Activated CD4-positive, CD25-positive, alpha-beta regulatory T cell (primary cell): ENCODE measurements around the gene CAMK1G.

Experiments
- DNase-seq, 4 experiments: peaks; one replicate each; lab custom pipeline; 2025; lab: John Stamatoyannopoulos, UW

CAMK1G gene

DNA sequence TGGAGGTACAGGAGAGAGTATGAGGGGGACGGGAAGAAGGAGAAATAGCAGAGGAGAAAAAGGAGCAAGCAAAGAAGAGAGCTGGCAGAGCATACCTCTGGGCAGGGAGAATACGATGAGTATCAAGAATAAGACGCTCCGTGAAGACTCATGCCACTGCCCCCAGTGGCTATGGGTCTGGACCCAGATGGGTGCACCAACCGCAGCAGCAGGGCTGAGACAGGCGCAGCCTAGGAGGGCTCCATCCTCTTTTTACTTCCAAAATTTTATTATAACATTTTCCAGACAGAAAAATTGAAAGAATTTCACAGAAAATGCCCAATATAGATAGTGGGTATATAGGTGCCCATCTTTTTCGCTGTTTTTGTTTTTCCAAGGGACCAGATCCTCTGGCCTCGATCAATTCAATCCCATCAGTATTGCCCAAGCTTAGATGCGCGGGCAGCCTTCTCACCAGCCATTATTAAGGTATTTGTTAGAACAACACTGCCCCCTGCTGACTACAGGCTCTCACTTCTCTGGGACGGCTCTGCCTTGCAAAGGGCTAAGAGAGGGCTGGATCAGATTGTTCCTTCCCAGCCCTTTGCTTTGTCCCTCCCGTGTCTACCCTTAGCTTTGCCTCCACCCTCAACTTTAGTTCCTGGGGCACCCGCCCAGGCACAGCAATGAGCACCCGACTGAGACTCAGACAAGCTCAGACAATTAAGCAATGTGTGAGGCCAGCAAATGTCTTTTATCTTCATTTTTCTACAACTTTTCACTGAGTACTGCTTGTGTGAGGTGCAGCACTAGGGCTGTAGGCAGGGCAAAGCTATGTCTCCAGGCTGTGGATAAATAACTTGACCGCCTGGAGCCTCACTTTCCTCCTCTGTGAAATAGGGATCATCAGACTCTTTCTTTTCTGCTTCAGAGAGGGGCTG, 17.5 kb upstream of the CAMK1G start:
- DNase-seq, result peak; percentile 21 to 51 (median 31)

GRCh38 chr1:209567698-209568175, 15.8 kb upstream of the CAMK1G start:
- DNase-seq, result no peak

GRCh38 chr1:209569455-209570207, 13.9 kb upstream of the CAMK1G start:
- DNase-seq, result peak; percentile 22 to 58 (median 40)

DNA sequence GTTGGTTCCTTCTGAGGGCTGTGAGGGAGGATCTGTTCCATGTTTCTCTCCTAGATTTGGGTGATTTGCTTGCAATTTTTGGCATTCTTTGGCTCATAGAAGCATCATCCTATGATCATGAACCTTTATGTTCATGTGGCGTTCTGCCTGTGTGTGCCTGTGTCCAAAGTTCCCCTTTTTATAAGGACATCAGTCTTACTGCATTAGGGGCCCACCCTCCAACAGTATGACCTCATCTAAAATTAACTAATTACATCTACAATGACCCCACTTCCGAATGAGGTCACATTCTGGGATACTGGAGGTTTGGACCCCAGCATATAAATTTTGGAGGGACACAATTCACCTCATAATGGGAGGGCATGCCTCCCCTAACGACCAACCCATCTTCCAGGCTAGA, 12.8 kb upstream of the CAMK1G start:
- no peak for DNase-seq

DNA sequence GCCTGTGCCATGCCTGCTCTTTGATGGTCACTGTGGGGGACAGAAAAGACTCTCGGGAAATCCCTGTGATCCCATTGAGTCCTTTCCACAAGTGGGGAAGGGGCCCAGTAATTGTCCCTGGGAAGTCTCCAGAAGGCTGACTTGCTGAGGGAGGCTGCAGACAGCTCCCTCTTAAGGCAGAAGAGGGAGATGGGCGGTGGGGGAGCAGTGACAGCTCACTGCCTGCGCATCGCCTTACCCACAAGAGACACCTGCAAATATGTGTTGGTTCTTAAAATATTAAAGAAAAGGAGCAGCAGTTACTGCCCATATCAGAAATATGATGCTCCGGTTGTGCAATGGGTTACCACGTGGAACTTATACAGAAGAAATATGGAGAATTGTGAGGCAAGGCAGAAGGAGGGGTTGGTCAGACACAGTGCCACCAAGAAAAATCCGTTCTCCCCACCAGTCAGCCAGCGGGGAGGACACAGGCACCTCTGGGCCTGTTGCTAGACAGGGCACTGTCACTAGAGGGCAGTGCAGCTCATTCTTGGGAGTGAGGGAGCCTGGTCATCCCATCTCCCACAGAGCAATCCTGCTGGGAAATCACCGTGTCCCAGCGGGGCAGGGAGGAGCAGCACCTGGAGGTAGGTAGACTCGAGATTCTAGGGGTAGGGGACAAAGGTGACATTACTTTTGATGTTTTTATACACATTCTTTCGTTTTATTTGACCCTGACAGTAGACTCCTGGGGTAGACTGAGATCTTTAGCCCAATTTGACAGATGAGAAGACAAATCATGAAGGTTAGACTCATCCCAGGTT, 6.9 kb upstream of the CAMK1G start:
- DNase-seq, result peak; percentile 6 to 58 (median 33)

GRCh38 chr1:209577346-209577745, 6.2 kb upstream of the CAMK1G start:
- no peak for DNase-seq

GRCh38 chr1:209580577-209580976, 2.9 kb upstream of the CAMK1G start:
- DNase-seq, result no peak

GRCh38 chr1:209584231-209584672, 738 bp downstream of the CAMK1G start:
- DNase-seq, result no peak

- no peak for DNase-seq
These were observed 1.7 kb downstream of the CAMK1G start for GRCh38 chr1:209585197-209585596.

- no peak for DNase-seq
These were observed 2.2 kb downstream of the CAMK1G start for GRCh38 chr1:209585672-209586071.

GRCh38 chr1:209586221-209586740, 2.8 kb downstream of the CAMK1G start:
- no peak for DNase-seq

GRCh38 chr1:209587789-209588188, 4.3 kb downstream of the CAMK1G start:
- DNase-seq, result no peak

- DNase-seq, result no peak
These were observed 5.9 kb downstream of the CAMK1G start for GRCh38 chr1:209589440-209589839.

DNA sequence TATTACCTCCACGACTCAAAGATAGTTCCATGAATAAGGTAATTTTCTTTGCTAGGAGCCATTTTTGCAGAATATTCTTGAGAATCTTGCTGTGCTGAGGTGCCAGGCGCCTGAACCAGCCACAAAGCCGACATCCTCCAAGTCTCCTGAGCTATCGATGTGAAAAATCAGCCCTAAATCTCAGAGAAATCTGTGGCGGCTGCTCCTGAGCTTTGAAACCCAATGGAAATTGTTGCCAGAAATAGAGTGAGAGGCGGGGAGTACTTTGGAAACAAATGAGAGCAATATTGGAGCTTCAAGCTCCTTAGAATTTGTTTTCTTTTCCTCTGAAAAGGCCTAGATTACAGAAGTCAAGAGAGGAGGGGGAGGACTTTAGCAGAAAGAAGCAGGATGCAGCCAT, 6.3 kb downstream of the CAMK1G start:
- DNase-seq, result no peak

- no peak for DNase-seq
These were observed 6.9 kb downstream of the CAMK1G start for GRCh38 chr1:209590405-209590804.

DNA sequence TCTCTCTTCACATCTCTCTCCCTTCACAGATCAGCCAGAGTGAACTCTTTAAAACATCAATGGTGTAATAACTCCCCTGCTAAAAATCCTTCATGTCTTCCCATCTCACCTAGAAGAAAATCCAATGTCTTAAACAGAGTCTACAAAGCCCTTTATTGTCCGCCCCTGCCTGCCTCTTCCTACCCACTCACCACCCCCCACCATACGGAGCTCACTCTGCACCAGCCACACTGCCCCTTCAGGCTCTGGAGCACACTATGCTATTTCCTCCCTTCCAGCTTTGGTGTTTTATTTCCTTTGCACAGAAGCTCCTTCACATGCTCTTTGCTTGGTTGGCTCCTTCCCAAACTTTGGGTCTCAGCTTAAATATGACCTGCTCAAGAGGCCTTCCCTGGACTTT, 10.2 kb downstream of the CAMK1G start:
- DNase-seq, result no peak

- DNase-seq, result no peak
These were observed 10.9 kb downstream of the CAMK1G start for GRCh38 chr1:209594440-209594839.

DNA sequence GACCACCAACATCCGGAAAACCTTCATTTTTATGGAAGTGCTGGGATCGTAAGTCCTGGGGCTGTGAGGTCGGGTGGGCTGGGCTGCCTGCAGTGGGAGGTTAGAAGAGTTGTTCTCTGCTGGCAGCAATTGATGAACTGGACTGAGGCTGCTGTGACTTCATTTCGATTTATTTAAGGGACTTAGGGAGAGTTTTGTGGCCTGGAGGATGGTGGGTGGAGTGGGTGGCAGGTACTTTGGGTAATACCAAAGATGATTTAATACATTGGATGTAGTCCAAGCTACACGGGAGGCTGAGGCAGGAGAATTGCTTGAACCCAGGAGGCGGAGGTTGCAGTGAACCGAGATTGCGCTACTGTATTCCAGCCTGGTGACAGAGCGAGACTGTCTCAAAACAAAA, 11.5 kb downstream of the CAMK1G start:
- DNase-seq, result no peak

- DNase-seq, result no peak
These were observed 12.2 kb downstream of the CAMK1G start for GRCh38 chr1:209595599-209596285.

DNA sequence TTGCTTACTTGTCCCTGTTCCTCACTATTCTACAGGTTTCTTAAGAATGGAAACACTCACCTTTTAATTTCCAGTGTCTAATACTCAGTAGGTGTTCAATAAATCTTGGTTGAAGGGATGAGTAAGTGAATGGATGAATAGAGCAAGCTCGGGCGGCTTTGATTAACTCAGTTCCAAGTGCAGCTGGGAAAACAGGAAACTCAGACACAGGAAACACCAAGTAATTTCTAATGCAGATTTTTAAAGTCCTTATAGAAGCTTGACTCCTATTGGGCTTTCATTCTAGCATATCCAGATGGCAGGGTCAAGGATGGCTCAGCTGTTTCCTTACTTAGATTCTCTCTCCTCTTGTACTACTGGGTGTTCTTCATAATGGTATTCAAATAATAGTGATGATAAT, 14.0 kb downstream of the CAMK1G start:
- no peak for DNase-seq

- no peak for DNase-seq
These were observed 14.7 kb downstream of the CAMK1G start for GRCh38 chr1:209598227-209598626.
